Measurements from ENCODE around the gene C3orf18. TPM values are rescaled to one million over a fixed set of nuclear protein-coding genes. Genes with fewer than 3 reads are reported as not detected.

Gene C3orf18
- total RNA-seq, 2 experiments from 2014 or later = 3.9 to 5.2 TPM

DNA sequence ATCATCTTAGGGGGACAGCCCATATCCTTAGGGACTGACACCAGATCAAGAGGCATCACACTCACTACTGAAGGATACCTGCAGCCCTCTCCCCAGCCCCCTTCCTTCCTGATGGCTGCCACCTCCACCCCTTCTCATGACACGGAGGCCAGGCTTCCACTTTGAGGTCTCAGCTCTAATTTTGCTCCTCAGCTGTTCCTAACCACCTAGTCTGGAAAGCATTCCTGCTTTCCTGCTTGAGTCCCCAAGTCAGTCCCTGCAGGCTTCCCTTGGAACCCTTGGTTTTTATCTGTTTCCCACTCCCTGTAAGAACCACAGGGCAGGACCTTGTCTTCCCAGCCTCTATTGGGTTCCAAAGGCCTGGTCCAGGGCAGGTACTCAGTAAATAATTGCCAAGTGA is 3.2 kb downstream of the C3orf18 start:
- Histone ChIP-seq H3K27me3 (ENCODE audit: control insufficient read depth in 1 of 2, insufficient read depth in 2 of 2, low read length in 2 of 2) (no peaks in the 10 kb centered on the region), H3K4me1 (ENCODE audit: insufficient read depth, low read length) (peaks cover 32% of the 10 kb centered on the region), H3K4me3 (ENCODE audit: low read length) (no peak overlapping the region), H3K27ac (ENCODE audit: low read depth in 1 of 2, low read length in 2 of 2) (no peak overlapping the region), H3K36me3 (ENCODE audit: insufficient read depth, low read length) (no peaks in the 10 kb centered on the region), H3K9me3 (ENCODE audit: control insufficient read depth in 1 of 2, insufficient read depth in 1 of 2, low read length in 2 of 2) (no peaks in the 10 kb centered on the region)
- no peak overlapping the region for H3K4me3 Mint-ChIP-seq
- H3K9me3 Mint-ChIP-seq = no peaks in the 10 kb centered on the region
- no peak for ATAC-seq (ENCODE audit: poor library complexity)
- no peaks in the 10 kb centered on the region for H3K27me3 Mint-ChIP-seq
- TF ChIP-seq, protein P1, sequence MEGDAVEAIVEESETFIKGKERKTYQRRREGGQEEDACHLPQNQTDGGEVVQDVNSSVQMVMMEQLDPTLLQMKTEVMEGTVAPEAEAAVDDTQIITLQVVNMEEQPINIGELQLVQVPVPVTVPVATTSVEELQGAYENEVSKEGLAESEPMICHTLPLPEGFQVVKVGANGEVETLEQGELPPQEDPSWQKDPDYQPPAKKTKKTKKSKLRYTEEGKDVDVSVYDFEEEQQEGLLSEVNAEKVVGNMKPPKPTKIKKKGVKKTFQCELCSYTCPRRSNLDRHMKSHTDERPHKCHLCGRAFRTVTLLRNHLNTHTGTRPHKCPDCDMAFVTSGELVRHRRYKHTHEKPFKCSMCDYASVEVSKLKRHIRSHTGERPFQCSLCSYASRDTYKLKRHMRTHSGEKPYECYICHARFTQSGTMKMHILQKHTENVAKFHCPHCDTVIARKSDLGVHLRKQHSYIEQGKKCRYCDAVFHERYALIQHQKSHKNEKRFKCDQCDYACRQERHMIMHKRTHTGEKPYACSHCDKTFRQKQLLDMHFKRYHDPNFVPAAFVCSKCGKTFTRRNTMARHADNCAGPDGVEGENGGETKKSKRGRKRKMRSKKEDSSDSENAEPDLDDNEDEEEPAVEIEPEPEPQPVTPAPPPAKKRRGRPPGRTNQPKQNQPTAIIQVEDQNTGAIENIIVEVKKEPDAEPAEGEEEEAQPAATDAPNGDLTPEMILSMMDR (IDR thresholded peaks at IDR 0.05) = no peak
- CTCF ChIA-PET = no interaction called here
- H3K36me3 Mint-ChIP-seq (ENCODE audit: low read depth) = peaks cover 8% of the 10 kb centered on the region
- intact Hi-C loops (cut with DNase I, micrococcal nuclease) = loop anchor here in 1 of 2 experiments (10.0 kb wide), 1 partner anchor 1970 kb away; the partner anchor contains the start of genes NT5DC2 and UQCC5
- H3K27ac Mint-ChIP-seq = no peak overlapping the region
- POLR2A ChIA-PET = no interaction called here
- peaks cover 30% of the 10 kb centered on the region for H3K4me1 Mint-ChIP-seq (ENCODE audit: low read depth)
- no peak for DNase-seq

DNA sequence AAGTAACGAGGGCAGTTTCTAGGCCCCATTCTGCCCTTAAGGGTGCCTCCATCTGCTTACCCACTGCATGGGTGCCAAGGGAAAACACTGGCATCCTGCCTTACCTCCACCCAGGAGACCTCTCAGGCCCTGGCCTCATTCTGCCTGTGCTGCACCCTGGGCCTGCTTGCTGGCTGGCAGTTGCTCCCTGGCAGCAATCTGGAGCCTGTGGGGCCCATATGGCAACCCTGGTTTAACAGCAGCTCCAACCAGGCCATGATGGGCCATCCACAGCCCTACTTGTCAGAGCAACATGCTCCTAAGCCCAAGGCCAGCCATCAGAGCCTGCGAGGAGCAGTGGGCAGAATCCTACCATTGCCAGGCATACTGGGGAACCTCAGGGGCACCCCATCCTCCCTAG is 3.7 kb downstream of the C3orf18 start:
- Histone ChIP-seq H3K9me3 (ENCODE audit: control insufficient read depth in 1 of 2, insufficient read depth in 1 of 2, low read length in 2 of 2) (no peaks in the 10 kb centered on the region), H3K36me3 (ENCODE audit: insufficient read depth, low read length) (no peaks in the 10 kb centered on the region), H3K27me3 (ENCODE audit: control insufficient read depth in 1 of 2, insufficient read depth in 2 of 2, low read length in 2 of 2) (no peaks in the 10 kb centered on the region), H3K27ac (ENCODE audit: low read depth in 1 of 2, low read length in 2 of 2) (no peak overlapping the region), H3K4me3 (ENCODE audit: low read length) (no peak overlapping the region), H3K4me1 (ENCODE audit: insufficient read depth, low read length) (peaks cover 28% of the 10 kb centered on the region)
- Mint-ChIP-seq H3K36me3 (ENCODE audit: low read depth) (peaks cover 4% of the 10 kb centered on the region), H3K27ac (no peak overlapping the region), H3K4me1 (ENCODE audit: low read depth) (peaks cover 25% of the 10 kb centered on the region), H3K27me3 (no peaks in the 10 kb centered on the region), H3K9me3 (no peaks in the 10 kb centered on the region), H3K4me3 (no peak overlapping the region)
- TF ChIP-seq, protein P1 (IDR thresholded peaks at IDR 0.05) = no peak
- intact Hi-C loops (cut with DNase I, micrococcal nuclease) = loop anchor here in 1 of 2 experiments (10.0 kb wide), 1 partner anchor 1971 kb away; the partner anchor contains the start of genes NT5DC2 and UQCC5
- ATAC-seq (ENCODE audit: poor library complexity) (no peak), DNase-seq (no peak)
- ChIA-PET CTCF (no interaction called here), POLR2A (no interaction called here)

DNA sequence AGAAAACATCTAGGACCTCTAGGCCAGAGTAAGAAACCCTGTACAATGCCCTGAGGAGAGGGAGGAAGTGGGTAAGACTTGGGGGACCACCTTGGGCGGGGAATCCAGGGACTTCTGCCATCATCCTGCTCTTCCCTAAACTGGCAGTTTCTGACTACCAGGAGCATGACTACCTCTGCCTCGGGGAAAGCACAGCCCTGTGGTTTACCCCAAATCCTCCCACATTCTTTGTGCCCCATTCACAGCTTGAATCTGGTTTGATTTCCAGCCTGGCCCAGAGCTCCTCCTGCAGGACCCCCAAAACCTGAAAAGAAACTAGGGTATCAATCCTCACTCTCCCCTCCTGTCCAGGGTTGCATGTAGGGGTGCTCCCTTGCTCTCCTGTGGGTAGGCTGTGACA is 4.7 kb downstream of the C3orf18 start:
- no peaks in the 10 kb centered on the region for H3K9me3 Mint-ChIP-seq
- H3K36me3 Mint-ChIP-seq (ENCODE audit: low read depth) = no peaks in the 10 kb centered on the region
- Histone ChIP-seq H3K9me3 (ENCODE audit: control insufficient read depth in 1 of 2, insufficient read depth in 1 of 2, low read length in 2 of 2) (no peaks in the 10 kb centered on the region), H3K4me3 (ENCODE audit: low read length) (no peak overlapping the region), H3K27me3 (ENCODE audit: control insufficient read depth in 1 of 2, insufficient read depth in 2 of 2, low read length in 2 of 2) (no peaks in the 10 kb centered on the region), H3K27ac (ENCODE audit: low read depth in 1 of 2, low read length in 2 of 2) (no peak overlapping the region), H3K36me3 (ENCODE audit: insufficient read depth, low read length) (no peaks in the 10 kb centered on the region), H3K4me1 (ENCODE audit: insufficient read depth, low read length) (peaks cover 18% of the 10 kb centered on the region)
- no peaks in the 10 kb centered on the region for H3K27me3 Mint-ChIP-seq
- no peak for ATAC-seq (ENCODE audit: poor library complexity)
- H3K27ac Mint-ChIP-seq = no peak overlapping the region
- no peak for DNase-seq
- TF ChIP-seq, protein P1 (IDR thresholded peaks at IDR 0.05) = no peak
- peaks cover 16% of the 10 kb centered on the region for H3K4me1 Mint-ChIP-seq (ENCODE audit: low read depth)
- intact Hi-C loops (cut with DNase I, micrococcal nuclease) = loop anchor here in 1 of 2 experiments (10.0 kb wide), 1 partner anchor 1972 kb away; the partner anchor contains the start of genes NT5DC2 and UQCC5
- POLR2A ChIA-PET = no interaction called here
- CTCF ChIA-PET = no interaction called here
- no peak overlapping the region for H3K4me3 Mint-ChIP-seq

Data from CD4-positive, alpha-beta T cell (primary cell).